HL-60 (cell line): Measurements from ENCODE around the gene ZNF35.

Experiments
- DNase-seq, 2 experiments: peaks; one replicate each; pipeline ENCODE4 v3.0.0-alpha.2; 2010 to 2020; ENCODE audit warnings: low read depth in 1 of 2, low spot score in 1 of 2
- H3K27ac ChIP-seq: fragments of 250-450 bp; sonication (Bioruptor Pico); replicated peaks from 2 replicates; pipeline ENCODE4 v1.5.1; 2020; ENCODE audit warnings: mild to moderate bottlenecking, moderate library complexity
- H3K27me3 ChIP-seq: fragments of 250-450 bp; sonication (Bioruptor Pico); 2 replicates; pipeline ENCODE4 v1.5.1; 2021; ENCODE audit warnings: mild to moderate bottlenecking, moderate library complexity; ENCODE audit not compliant: insufficient read depth, poor library complexity, severe bottlenecking
- H3K4me3 ChIP-seq: replicated peaks from 2 replicates; pipeline ENCODE4 v1.5.1; 2011; ENCODE audit warnings: mild to moderate bottlenecking, control low read depth, low read length; ENCODE audit not compliant: insufficient read depth
- CTCF ChIP-seq: IDR thresholded peaks from one replicate; pipeline ENCODE4 v1.5.1; 2011; ENCODE audit warnings: low read length, control low read depth, inconsistent platforms; ENCODE audit not compliant: insufficient read depth
- GABPA ChIP-seq: IDR thresholded peaks from 2 replicates; pipeline ENCODE4 v1.6.1; 2012; ENCODE audit warnings: low read depth
- POLR2AphosphoS5 ChIP-seq: IDR thresholded peaks from 2 replicates; pipeline ENCODE4 v1.6.1; 2012; ENCODE audit warnings: low read depth
- REST ChIP-seq: IDR thresholded peaks from 2 replicates; pipeline ENCODE4 v1.6.1; 2012; ENCODE audit warnings: low read depth; ENCODE audit not compliant: insufficient replicate concordance
- SPI1 ChIP-seq: IDR thresholded peaks from 2 replicates; pipeline ENCODE4 v1.6.1; 2012; ENCODE audit warnings: low read depth, mild to moderate bottlenecking, borderline replicate concordance

ZNF35 gene

GRCh38 chr3:44685128-44685800 lies 36.7 kb downstream of the ZNF35 start:
- no peak overlapping the region for H3K4me3 ChIP-seq
- TF ChIP-seq POLR2AphosphoS5 (no peak), SPI1 (no peak), REST (no peak), GABPA (no peak), CTCF (no peak)
- no peak for DNase-seq
- no peak overlapping the region for H3K27ac ChIP-seq
- no peaks in the 10 kb centered on the region for H3K27me3 ChIP-seq

- DNase-seq = no peak
- TF ChIP-seq POLR2AphosphoS5 (no peak), REST (no peak)
- Histone ChIP-seq H3K27me3 (no peaks in the 10 kb centered on the region), H3K27ac (no peak overlapping the region), H3K4me3 (no peak overlapping the region)
Measured at GRCh38 chr3:44687898-44688297, 39.4 kb downstream of the ZNF35 start.
